ENCODE data around the gene IL16.

IL16 gene

GRCh38 chr15:81277851-81278250, 81.2 kb downstream of the IL16 start:
- TF ChIP-seq SUZ12 (IDR thresholded peaks at IDR 0.05) (no peak), ARNT (IDR thresholded peaks at IDR 0.05) (no peak), FOXA1 (IDR thresholded peaks at IDR 0.05) (no peak), HDGF (IDR thresholded peaks at IDR 0.05; ENCODE audit: borderline replicate concordance) (no peak), BHLHE40 (IDR thresholded peaks at IDR 0.05; ENCODE audit: borderline replicate concordance) (no peak), ELF4 (IDR thresholded peaks at IDR 0.05) (no peak), SP1 (IDR thresholded peaks at IDR 0.05) (no peak), PKNOX1 (IDR thresholded peaks at IDR 0.05) (no peak), NFRKB (IDR thresholded peaks at IDR 0.05) (no peak), TARDBP (IDR thresholded peaks at IDR 0.05) (no peak), FOXK2 (IDR thresholded peaks at IDR 0.05) (no peak), LEF1 (IDR thresholded peaks at IDR 0.05; ENCODE audit: borderline replicate concordance) (no peak), FOXM1 (IDR thresholded peaks at IDR 0.05; ENCODE audit: borderline replicate concordance) (no peak), ZNF384 (IDR thresholded peaks at IDR 0.05) (no peak), CTBP1 (IDR thresholded peaks at IDR 0.05; ENCODE audit: borderline replicate concordance) (no peak), L3MBTL2 (conservative IDR thresholded peaks at IDR 0.05) (no peak)
- ChIA-PET CTCF (interaction anchor here (1.1 to 5.5 kb wide), 2 partner anchors 10 to 11 kb away, joined by 4 to 25 read pairs; no protein-coding TSS in a partner anchor), POLR2A (no interaction called here)
- no peak for DNase-seq (ENCODE audit: extremely low spot score)

GRCh38 chr15:81278306-81279029, 81.8 kb downstream of the IL16 start:
- TF ChIP-seq CTBP1 (IDR thresholded peaks at IDR 0.05; ENCODE audit: borderline replicate concordance) (no peak), ZNF384 (IDR thresholded peaks at IDR 0.05) (no peak), TARDBP (IDR thresholded peaks at IDR 0.05) (no peak), NFRKB (IDR thresholded peaks at IDR 0.05) (no peak), PKNOX1 (IDR thresholded peaks at IDR 0.05) (no peak), BHLHE40 (IDR thresholded peaks at IDR 0.05; ENCODE audit: borderline replicate concordance) (no peak), SUZ12 (IDR thresholded peaks at IDR 0.05) (no peak)
- ChIA-PET CTCF (interaction anchor here (1.1 to 5.5 kb wide), 2 partner anchors 9 to 12 kb away, joined by 4 to 25 read pairs; no protein-coding TSS in a partner anchor), POLR2A (no interaction called here)
- no peak for DNase-seq (ENCODE audit: extremely low spot score)

GRCh38 chr15:81279621-81280485, 83.2 kb downstream of the IL16 start:
- CTCF ChIA-PET, result interaction anchor here (0.8 to 5.5 kb wide), 2 partner anchors 13 to 131 kb away, joined by 3 to 25 read pairs; no protein-coding TSS in a partner anchor
- POLR2A ChIA-PET, result no interaction called here
- no peak for DNase-seq (ENCODE audit: extremely low spot score)
- TF ChIP-seq HDGF (IDR thresholded peaks at IDR 0.05; ENCODE audit: borderline replicate concordance) (no peak), BHLHE40 (IDR thresholded peaks at IDR 0.05; ENCODE audit: borderline replicate concordance) (no peak), NFRKB (IDR thresholded peaks at IDR 0.05) (no peak), TARDBP (IDR thresholded peaks at IDR 0.05) (no peak), SUZ12 (IDR thresholded peaks at IDR 0.05) (no peak), ZNF384 (IDR thresholded peaks at IDR 0.05) (no peak), ELF4 (IDR thresholded peaks at IDR 0.05) (no peak), L3MBTL2 (conservative IDR thresholded peaks at IDR 0.05) (no peak), FOXM1 (IDR thresholded peaks at IDR 0.05; ENCODE audit: borderline replicate concordance) (no peak), ARNT (IDR thresholded peaks at IDR 0.05) (no peak), FOXA1 (IDR thresholded peaks at IDR 0.05) (no peak), PKNOX1 (IDR thresholded peaks at IDR 0.05) (no peak), LEF1 (IDR thresholded peaks at IDR 0.05; ENCODE audit: borderline replicate concordance) (no peak), CTBP1 (IDR thresholded peaks at IDR 0.05; ENCODE audit: borderline replicate concordance) (no peak), FOXK2 (IDR thresholded peaks at IDR 0.05) (no peak), SP1 (IDR thresholded peaks at IDR 0.05) (no peak)

- ChIA-PET POLR2A (no interaction called here), CTCF (interaction anchor here (0.6 to 5.5 kb wide), 4 partner anchors 10 to 130 kb away, joined by 3 to 25 read pairs (median 3); no protein-coding TSS in a partner anchor)
- no peak for TF ChIP-seq ARNT (IDR thresholded peaks at IDR 0.05)
- no peak for TF ChIP-seq PKNOX1 (IDR thresholded peaks at IDR 0.05)
- no peak for TF ChIP-seq SUZ12 (IDR thresholded peaks at IDR 0.05)
- no peak for TF ChIP-seq ELF4 (IDR thresholded peaks at IDR 0.05)
- TF ChIP-seq LEF1 (IDR thresholded peaks at IDR 0.05; ENCODE audit: borderline replicate concordance), result no peak
- TF ChIP-seq NFRKB (IDR thresholded peaks at IDR 0.05), result no peak
- no peak for TF ChIP-seq FOXA1 (IDR thresholded peaks at IDR 0.05)
- no peak for TF ChIP-seq FOXK2 (IDR thresholded peaks at IDR 0.05)
- TF ChIP-seq HDGF (IDR thresholded peaks at IDR 0.05; ENCODE audit: borderline replicate concordance), result no peak
- no peak for TF ChIP-seq SP1 (IDR thresholded peaks at IDR 0.05)
- TF ChIP-seq TARDBP (IDR thresholded peaks at IDR 0.05), result no peak
Observed at GRCh38 chr15:81280696-81281455, 84.2 kb downstream of the IL16 start.

More at GRCh38 chr15:81280696-81281455, 84.2 kb downstream of the IL16 start:
- no peak for DNase-seq (ENCODE audit: extremely low spot score)
